Endometrial microvascular endothelial cells (primary cell): Measurements from ENCODE around the gene TMEM135. TPM values are rescaled to one million over a fixed set of nuclear protein-coding genes. Genes with fewer than 3 reads are reported as not detected.
"Not testable (repeated sequence)": the region's sequence is repeated elsewhere in the genome, so short reads cannot be mapped to it uniquely, and the experiment has no call there.

Experiments
- in situ Hi-C: cut with HindIII; loops from 2 replicates; pipeline ENCODE4 v1.10.0; 2017; ENCODE audit warnings: low sequenced_read_pairs, low pct_unique_long_range_greater_than_20kb; ENCODE audit errors: inconsistent ontology term
- total RNA-seq: library from RNA; depleted of rRNA; stranded (reverse); fragments of >200 nt; gene quantifications from one replicate; pipeline ENCODE4 v1.2.3, GENCODE V29; 2015; ENCODE audit errors: inconsistent ontology term

TMEM135 gene
- total RNA-seq, 1 donor from 2014 or later, result 15.8 TPM

GRCh38 chr11:87059596-87060390 is 22.1 kb downstream of the TMEM135 start:
- in situ Hi-C loops, result no loop called here

DNA sequence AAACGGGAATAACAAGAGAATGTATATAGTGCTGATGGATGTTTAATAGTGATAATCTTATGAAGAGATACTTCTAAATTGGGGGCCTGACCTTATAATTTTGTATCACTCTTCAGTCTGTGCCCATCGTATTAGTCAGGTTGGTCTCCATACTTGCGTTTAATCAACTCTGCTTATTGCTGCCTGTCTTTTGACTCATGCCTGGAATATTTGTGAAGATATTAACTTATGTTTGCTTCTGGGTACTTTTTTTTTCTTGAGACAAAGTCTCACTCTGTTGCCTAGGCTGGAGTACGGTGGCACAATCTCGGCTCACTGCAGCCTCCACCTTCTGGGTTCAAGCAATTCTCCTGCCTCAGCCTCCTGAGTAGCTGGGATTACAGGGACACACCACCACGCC is 24.0 kb downstream of the TMEM135 start:
- in situ Hi-C loops, result no loop called here

DNA sequence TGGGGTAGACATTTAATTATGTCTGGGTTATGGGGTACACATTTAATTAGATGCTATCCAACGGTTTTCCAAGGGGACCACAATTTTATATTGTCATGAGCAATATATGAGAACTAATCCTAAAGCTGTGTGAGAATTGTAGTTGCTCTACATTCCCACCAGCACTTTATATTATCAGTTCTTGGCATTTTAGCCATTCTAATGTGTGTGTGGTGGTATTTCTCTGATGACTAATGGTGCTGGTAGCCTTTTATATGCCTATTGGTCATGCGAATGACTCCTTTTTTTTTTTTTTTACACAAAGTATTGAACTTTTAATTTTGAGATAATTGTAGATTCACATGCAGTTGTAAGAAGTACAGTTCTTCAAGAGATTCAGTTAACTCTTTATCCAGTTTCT is 26.2 kb downstream of the TMEM135 start:
- in situ Hi-C loops, result no loop called here

- in situ Hi-C loops, result no loop called here
Observed at GRCh38 chr11:87072787-87073186, 35.1 kb downstream of the TMEM135 start.

GRCh38 chr11:87076260-87076783 is 38.6 kb downstream of the TMEM135 start:
- in situ Hi-C loops, result no loop called here

DNA sequence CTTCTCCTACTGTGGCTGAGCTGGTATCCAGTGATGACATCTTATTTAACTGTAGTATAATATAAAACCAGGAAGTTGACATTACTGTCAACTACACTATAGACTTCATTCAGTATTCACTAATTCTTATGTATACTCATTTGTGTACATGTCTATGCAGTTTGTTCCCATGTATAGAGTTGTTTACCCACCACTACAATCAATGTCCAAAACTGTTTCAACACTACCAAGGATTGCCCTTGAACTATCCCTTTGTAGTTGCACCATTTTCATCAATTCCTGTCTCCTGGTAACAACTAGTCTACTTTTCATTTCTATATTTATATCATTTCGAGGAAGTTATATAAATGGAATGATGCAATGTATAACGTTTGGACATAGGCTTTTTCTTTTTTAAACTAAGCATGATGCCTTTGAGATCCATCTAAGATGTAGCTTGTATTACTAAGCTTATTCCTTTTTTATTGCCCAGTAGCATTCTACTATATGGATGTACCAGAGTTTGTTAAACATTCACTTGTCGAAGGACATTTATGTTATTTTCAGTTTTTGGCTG is 39.2 kb downstream of the TMEM135 start:
- in situ Hi-C loops, result no loop called here

GRCh38 chr11:87081358-87081757 is 43.6 kb downstream of the TMEM135 start:
- in situ Hi-C loops, result no loop called here

GRCh38 chr11:87082590-87082989 is 44.9 kb downstream of the TMEM135 start:
- in situ Hi-C loops, result no loop called here

- in situ Hi-C loops, result no loop called here
Observed at GRCh38 chr11:87083029-87083428, 45.3 kb downstream of the TMEM135 start.

DNA sequence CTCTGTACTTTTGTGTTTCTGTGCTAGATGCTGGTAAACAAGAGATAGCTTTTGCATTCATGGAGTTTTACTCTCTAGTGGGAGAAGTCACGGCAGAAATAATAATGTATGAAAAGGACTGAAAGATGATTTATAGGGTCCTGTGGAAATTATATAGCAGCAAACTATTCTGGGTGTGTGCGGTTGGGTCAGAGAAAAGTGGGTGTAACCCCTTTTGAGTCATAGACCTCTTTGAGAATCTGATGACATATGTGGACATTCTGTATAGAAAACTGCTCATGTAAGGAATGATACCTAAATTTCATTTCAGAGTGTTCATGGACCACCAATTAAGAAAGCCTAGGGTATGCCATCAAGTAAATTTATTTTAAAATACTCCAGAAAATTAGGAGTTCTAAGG is 54.4 kb downstream of the TMEM135 start:
- in situ Hi-C loops, result no loop called here

DNA sequence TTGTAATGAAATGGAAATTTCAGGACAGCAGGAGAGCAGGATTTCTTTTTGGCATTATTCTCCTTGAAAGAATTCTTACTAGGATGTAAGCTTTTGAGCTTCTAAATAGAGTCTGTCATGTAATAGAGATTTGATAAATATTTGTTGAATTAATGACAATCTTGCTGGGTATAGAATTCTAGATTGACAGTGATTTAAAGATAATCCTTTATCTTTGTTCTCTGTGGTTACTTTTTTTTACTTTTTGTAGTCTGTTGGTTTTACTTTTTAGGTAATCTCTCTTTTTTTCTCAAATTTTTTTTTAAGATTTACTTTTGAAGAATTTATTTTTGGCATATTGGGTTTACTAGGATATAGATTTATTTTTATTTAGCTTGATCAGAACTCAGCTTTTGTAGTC is 54.8 kb downstream of the TMEM135 start:
- in situ Hi-C loops, result no loop called here

GRCh38 chr11:87097582-87097981 is 59.8 kb downstream of the TMEM135 start:
- in situ Hi-C loops, result no loop called here

DNA sequence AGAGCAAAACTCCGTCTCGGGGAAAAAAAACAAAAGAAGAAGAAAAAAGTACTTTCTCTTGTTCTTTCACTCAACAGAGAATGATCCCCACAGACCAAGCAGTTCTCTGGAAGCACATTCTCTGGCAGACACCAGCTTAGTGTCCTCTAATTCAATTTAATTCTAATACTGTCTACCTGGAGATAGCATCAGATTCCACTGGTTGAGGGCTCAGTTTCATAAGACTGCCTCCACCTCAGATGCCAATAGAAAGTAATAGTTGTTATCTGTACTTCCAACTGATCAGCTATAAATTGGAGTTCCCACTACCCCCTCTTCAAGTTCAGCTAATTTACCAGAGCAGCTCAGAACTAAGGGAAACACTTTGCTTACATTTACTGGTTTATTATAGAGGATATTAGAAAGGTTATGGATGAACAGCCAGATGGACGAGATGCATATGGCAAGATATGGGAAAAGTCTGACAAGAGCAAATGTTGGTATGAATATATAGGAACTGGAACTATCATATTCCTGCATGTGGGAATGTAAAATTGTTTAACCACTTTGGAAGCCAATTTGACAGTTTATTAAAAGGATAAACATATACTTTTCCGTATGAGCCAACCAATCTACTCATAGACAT is 64.3 kb downstream of the TMEM135 start:
- in situ Hi-C loops, result no loop called here

GRCh38 chr11:87105826-87106225 is 68.1 kb downstream of the TMEM135 start:
- in situ Hi-C loops, result not testable (repeated sequence)

GRCh38 chr11:87107379-87107778 is 69.6 kb downstream of the TMEM135 start:
- in situ Hi-C loops, result not testable (repeated sequence)

DNA sequence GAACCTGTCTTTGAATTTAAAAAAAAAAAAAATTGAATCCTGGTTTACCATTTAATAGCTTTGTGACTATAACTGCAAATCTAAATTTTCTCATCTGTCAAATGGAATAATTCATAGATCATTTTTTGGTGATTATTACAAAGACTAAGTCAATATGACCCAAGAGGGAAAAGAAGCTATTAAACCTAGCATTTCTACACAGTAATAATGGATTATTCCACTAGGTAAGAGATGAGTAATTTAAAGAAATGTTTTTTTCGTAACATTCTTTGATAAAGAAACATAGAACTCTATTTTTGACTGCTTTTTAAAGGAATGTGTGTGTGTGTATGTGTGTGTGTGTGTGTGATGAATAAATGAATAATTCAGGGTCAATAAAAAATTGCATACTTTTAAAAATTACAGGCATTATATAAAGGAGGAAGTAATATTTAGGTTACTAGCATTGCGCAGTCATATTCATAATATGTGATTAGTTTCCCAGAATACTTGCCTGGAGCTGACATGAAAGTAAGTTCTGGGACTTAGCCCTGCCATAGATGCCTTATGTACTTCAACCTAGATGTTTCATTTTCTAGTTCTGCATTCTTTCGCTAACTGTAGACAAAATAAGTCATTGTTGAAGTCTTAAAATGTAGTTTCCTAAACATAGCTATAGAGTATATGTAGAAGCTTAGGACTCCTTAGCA is 72.9 kb downstream of the TMEM135 start:
- in situ Hi-C loops, result no loop called here

- in situ Hi-C loops, result no loop called here
Observed at GRCh38 chr11:87114093-87114492, 76.4 kb downstream of the TMEM135 start.

GRCh38 chr11:87116185-87116584 is 78.5 kb downstream of the TMEM135 start:
- in situ Hi-C loops, result no loop called here

DNA sequence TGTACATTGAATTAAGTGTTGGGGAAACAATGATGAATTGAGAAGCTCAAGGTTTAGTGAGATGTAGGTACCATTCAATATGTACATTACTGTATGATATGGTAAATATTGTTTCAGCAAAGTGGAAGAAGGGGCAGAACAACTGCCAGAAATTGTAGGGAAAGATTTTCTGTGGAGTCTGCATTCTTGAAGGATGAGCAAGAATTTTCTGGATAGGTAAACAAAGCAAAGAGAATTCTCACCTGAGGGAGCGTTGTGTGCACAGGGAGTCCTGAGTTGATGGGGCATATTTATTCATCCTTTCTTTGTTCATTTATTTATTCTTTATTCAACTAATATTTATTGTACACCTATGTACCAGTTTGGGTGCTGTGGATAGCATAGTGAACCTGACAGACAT is 83.2 kb downstream of the TMEM135 start:
- in situ Hi-C loops, result no loop called here
